Gastrocnemius medialis (tissue), 4 donors: Measurements from ENCODE around the gene PDZRN3.

Experiments used
- POLR2A ChIP-seq, 2 donors: fragments of 450-650 bp; IDR thresholded peaks; one replicate each; pipeline ENCODE4 v1.6.1; 2017; ENCODE audit warnings: antibody characterized with exemption in 2 of 2, mild to moderate bottlenecking in 2 of 2, moderate library complexity in 2 of 2
- TF ChIP-seq, protein P1 (sequence below), 5 experiments: fragments of 450-650 bp in 3 of 5; fragments of 200-600 bp in 2 of 5; sonication (generic) in 2 of 5; IDR thresholded peaks in 4 of 5; conservative IDR thresholded peaks in 1 of 5; 1 replicate in 4 of 5; 2 replicates in 1 of 5; pipeline ENCODE4 v1.5.1; 2016 to 2019; ENCODE audit warnings: antibody characterized with exemption in 5 of 5, mild to moderate bottlenecking in 3 of 5, moderate library complexity in 3 of 5

GRCh38 chr3:73572368-73572767 lies 52.4 kb downstream of the PDZRN3 start:
- TF ChIP-seq, protein P1, sequence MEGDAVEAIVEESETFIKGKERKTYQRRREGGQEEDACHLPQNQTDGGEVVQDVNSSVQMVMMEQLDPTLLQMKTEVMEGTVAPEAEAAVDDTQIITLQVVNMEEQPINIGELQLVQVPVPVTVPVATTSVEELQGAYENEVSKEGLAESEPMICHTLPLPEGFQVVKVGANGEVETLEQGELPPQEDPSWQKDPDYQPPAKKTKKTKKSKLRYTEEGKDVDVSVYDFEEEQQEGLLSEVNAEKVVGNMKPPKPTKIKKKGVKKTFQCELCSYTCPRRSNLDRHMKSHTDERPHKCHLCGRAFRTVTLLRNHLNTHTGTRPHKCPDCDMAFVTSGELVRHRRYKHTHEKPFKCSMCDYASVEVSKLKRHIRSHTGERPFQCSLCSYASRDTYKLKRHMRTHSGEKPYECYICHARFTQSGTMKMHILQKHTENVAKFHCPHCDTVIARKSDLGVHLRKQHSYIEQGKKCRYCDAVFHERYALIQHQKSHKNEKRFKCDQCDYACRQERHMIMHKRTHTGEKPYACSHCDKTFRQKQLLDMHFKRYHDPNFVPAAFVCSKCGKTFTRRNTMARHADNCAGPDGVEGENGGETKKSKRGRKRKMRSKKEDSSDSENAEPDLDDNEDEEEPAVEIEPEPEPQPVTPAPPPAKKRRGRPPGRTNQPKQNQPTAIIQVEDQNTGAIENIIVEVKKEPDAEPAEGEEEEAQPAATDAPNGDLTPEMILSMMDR (IDR thresholded peaks at IDR 0.05 in 4 of 5, conservative IDR thresholded peaks at IDR 0.05 in 1 of 5) = no peak
- TF ChIP-seq POLR2A (IDR thresholded peaks at IDR 0.05) = no peak
